GM04503 (cell line): Measurements from ENCODE around the gene EPB41L2.
A peak's percentile ranks its signal among the peaks of the same experiment; 100 is the strongest.
"Not testable (repeated sequence)": the region's sequence is repeated elsewhere in the genome, so short reads cannot be mapped to it uniquely, and the experiment has no call there.

Experiments used
- DNase-seq: peaks from one replicate; pipeline ENCODE4 v3.0.0-alpha.2; 2012; ENCODE audit warnings: low read depth

EPB41L2 gene

GRCh38 chr6:130944486-130944885, 118.6 kb downstream of the EPB41L2 start:
- DNase-seq: no peak

- DNase-seq: no peak
Measured at GRCh38 chr6:130943738-130944137, 119.3 kb downstream of the EPB41L2 start.

- not testable (repeated sequence) for DNase-seq
Measured at GRCh38 chr6:130942752-130943151, 120.3 kb downstream of the EPB41L2 start.

- DNase-seq: no peak
Measured at GRCh38 chr6:130937942-130938604, 125.0 kb downstream of the EPB41L2 start.

- DNase-seq: no peak
Measured at GRCh38 chr6:130936933-130937332, 126.1 kb downstream of the EPB41L2 start.

GRCh38 chr6:130935978-130936377, 127.1 kb downstream of the EPB41L2 start:
- no peak for DNase-seq

GRCh38 chr6:130934848-130935585, 128.0 kb downstream of the EPB41L2 start:
- DNase-seq: no peak

GRCh38 chr6:130933712-130934200, 129.3 kb downstream of the EPB41L2 start:
- peak; percentile 67 for DNase-seq

GRCh38 chr6:130932921-130933320, 130.1 kb downstream of the EPB41L2 start:
- DNase-seq: no peak

GRCh38 chr6:130932438-130932837, 130.6 kb downstream of the EPB41L2 start:
- DNase-seq: no peak

GRCh38 chr6:130931683-130932082, 131.4 kb downstream of the EPB41L2 start:
- DNase-seq: no peak

- DNase-seq: peak; percentile 61
Measured at GRCh38 chr6:130929036-130929678, 133.9 kb downstream of the EPB41L2 start.

GRCh38 chr6:130928158-130928912, 134.7 kb downstream of the EPB41L2 start:
- DNase-seq: no peak

- no peak for DNase-seq
Measured at GRCh38 chr6:130927305-130927704, 135.7 kb downstream of the EPB41L2 start.

- no peak for DNase-seq
Measured at GRCh38 chr6:130923350-130923749, 139.7 kb downstream of the EPB41L2 start.

- no peak for DNase-seq
Measured at GRCh38 chr6:130922922-130923321, 140.1 kb downstream of the EPB41L2 start.

GRCh38 chr6:130920969-130921368, 142.1 kb downstream of the EPB41L2 start:
- DNase-seq: no peak

GRCh38 chr6:130918171-130918570, 144.9 kb downstream of the EPB41L2 start:
- no peak for DNase-seq

- DNase-seq: not testable (repeated sequence)
Measured at GRCh38 chr6:130915606-130916005, 147.4 kb downstream of the EPB41L2 start.

- DNase-seq: no peak
Measured at GRCh38 chr6:130913120-130913519, 149.9 kb downstream of the EPB41L2 start.

- DNase-seq: no peak
Measured at GRCh38 chr6:130912434-130912833, 150.6 kb downstream of the EPB41L2 start.

GRCh38 chr6:130908958-130909357, 154.1 kb downstream of the EPB41L2 start:
- no peak for DNase-seq
